ENCODE results near the gene WIPF2.

The WIPF2 gene

DNA sequence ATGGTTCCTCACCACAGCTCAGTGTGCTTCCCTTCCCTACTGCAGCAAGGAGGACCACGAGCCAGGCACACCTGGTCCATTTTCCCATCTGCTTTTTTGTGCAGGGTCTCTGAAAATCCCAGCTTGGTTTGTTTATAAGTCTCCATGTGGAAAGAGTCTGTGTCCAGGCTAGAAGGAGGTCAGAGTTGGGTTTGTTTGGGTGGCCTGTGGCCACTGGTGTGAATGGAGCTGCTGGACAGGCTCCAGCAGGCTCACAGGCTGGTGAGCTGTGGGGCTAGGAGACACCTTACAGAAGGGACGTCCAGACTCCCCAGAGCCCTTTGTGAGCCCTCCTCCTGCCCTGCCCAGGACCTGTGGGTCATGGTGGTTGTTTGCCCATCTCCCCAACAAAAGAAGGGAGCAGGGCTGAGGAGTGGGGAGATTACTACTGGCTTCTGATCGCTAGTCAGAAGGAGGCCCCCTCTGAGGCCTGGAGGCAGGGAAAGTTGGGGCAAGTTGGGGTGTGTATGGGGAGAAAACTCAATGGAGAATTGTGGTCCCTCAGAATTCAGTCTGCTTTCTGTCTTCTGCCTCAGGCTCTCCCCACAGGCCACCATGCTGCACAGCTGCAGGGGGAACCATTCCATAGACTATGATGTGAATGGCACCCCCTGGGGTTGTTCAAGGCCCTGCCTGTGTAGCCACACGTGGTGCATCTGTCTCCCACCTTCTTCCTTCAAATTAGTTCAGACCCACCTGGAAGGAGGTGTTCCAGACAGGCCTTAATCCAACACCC is 94.0 kb downstream of the WIPF2 start:
- TF ChIP-seq, protein P1, sequence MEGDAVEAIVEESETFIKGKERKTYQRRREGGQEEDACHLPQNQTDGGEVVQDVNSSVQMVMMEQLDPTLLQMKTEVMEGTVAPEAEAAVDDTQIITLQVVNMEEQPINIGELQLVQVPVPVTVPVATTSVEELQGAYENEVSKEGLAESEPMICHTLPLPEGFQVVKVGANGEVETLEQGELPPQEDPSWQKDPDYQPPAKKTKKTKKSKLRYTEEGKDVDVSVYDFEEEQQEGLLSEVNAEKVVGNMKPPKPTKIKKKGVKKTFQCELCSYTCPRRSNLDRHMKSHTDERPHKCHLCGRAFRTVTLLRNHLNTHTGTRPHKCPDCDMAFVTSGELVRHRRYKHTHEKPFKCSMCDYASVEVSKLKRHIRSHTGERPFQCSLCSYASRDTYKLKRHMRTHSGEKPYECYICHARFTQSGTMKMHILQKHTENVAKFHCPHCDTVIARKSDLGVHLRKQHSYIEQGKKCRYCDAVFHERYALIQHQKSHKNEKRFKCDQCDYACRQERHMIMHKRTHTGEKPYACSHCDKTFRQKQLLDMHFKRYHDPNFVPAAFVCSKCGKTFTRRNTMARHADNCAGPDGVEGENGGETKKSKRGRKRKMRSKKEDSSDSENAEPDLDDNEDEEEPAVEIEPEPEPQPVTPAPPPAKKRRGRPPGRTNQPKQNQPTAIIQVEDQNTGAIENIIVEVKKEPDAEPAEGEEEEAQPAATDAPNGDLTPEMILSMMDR (IDR thresholded peaks at IDR 0.05; ENCODE audit: extremely low read depth, insufficient read depth, missing control alignments) = no peak
- in situ Hi-C loops (cut with MboI; ENCODE audit: low pct_unique_long_range_greater_than_20kb, low sequenced_read_pairs, unreplicated experiment) = no loop called here
- peak; percentile 22 for DNase-seq (ENCODE audit: low spot score)

- in situ Hi-C loops (cut with MboI; ENCODE audit: low pct_unique_long_range_greater_than_20kb, low sequenced_read_pairs, unreplicated experiment) = no loop called here
- TF ChIP-seq, protein P1 (IDR thresholded peaks at IDR 0.05; ENCODE audit: extremely low read depth, insufficient read depth, missing control alignments) = no peak
- DNase-seq (ENCODE audit: low spot score) = peak; percentile 3
These were observed 94.8 kb downstream of the WIPF2 start for GRCh38 chr17:40313668-40314583.

DNA sequence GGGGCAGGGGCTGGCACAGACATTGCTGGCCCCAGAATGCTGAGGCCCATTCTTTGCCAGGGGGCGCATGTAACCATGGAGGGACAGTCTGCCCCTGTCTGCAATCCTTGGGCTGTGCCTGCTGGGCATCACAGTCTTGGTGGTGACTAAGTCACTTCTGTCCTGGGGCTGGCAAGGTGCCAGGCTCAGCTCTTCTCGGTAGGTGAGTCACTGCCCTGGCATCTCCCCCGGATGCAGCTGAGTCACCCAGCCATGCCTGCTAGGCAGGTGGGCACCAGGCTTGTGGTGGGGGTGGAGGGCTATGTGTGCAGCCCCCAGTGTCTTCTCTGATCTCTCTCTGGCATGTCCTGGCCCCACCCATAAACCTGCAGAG is 95.5 kb downstream of the WIPF2 start:
- TF ChIP-seq, protein P1 (IDR thresholded peaks at IDR 0.05; ENCODE audit: extremely low read depth, insufficient read depth, missing control alignments) = no peak
- DNase-seq (ENCODE audit: low spot score) = peak; percentile 18
- in situ Hi-C loops (cut with MboI; ENCODE audit: low pct_unique_long_range_greater_than_20kb, low sequenced_read_pairs, unreplicated experiment) = no loop called here

GRCh38 chr17:40315206-40315605 is 96.1 kb downstream of the WIPF2 start:
- no peak for DNase-seq (ENCODE audit: low spot score)
- TF ChIP-seq, protein P1 (IDR thresholded peaks at IDR 0.05; ENCODE audit: extremely low read depth, insufficient read depth, missing control alignments) = no peak
- in situ Hi-C loops (cut with MboI; ENCODE audit: low pct_unique_long_range_greater_than_20kb, low sequenced_read_pairs, unreplicated experiment) = no loop called here

- in situ Hi-C loops (cut with MboI; ENCODE audit: low pct_unique_long_range_greater_than_20kb, low sequenced_read_pairs, unreplicated experiment) = no loop called here
- TF ChIP-seq, protein P1 (IDR thresholded peaks at IDR 0.05; ENCODE audit: extremely low read depth, insufficient read depth, missing control alignments) = no peak
- DNase-seq (ENCODE audit: low spot score) = peak; percentile 9
These were observed 96.8 kb downstream of the WIPF2 start for GRCh38 chr17:40315678-40316570.

Measured in GM13977 (cell line).